ENCODE data around the gene MEA1. TPM values are rescaled to one million over a fixed set of nuclear protein-coding genes. Genes with fewer than 3 reads are reported as not detected.
A peak's percentile ranks its signal among the peaks of the same experiment; 100 is the strongest.
"Not testable (repeated sequence)": the region's sequence is repeated elsewhere in the genome, so short reads cannot be mapped to it uniquely, and the experiment has no call there.

The MEA1 gene
- polyA plus RNA-seq, 3 donors: 82.2 to 103 (median 85.9) TPM

GRCh38 chr6:43019152-43019551, 5.4 kb upstream of the MEA1 start:
- DNase-seq: no peak

- DNase-seq: no peak
Measured at GRCh38 chr6:43016943-43017334, 3.2 kb upstream of the MEA1 start.

GRCh38 chr6:43016176-43016942, 2.6 kb upstream of the MEA1 start:
- DNase-seq: no peak

- peak; percentile 3 for DNase-seq
Measured at GRCh38 chr6:43014434-43014909, 726 bp upstream of the MEA1 start.

- peak; percentile 11 for DNase-seq
Measured at GRCh38 chr6:43013097-43013842, 476 bp downstream of the MEA1 start.

- DNase-seq: no peak
Measured at GRCh38 chr6:43012364-43012763, 1.4 kb downstream of the MEA1 start.

GRCh38 chr6:43011207-43011606, 2.5 kb downstream of the MEA1 start:
- no peak for DNase-seq

- peak; percentile 16 for DNase-seq
Measured at GRCh38 chr6:43009124-43009523, 4.6 kb downstream of the MEA1 start.

GRCh38 chr6:43007126-43007525, 6.6 kb downstream of the MEA1 start:
- DNase-seq: no peak

GRCh38 chr6:43006251-43006650, 7.5 kb downstream of the MEA1 start:
- DNase-seq: no peak

- no peak for DNase-seq
Measured at GRCh38 chr6:43005844-43006243, 7.9 kb downstream of the MEA1 start.

- no peak for DNase-seq
Measured at GRCh38 chr6:43001843-43002242, 11.9 kb downstream of the MEA1 start.

- DNase-seq: not testable (repeated sequence)
Measured at GRCh38 chr6:42998205-42998604, 15.5 kb downstream of the MEA1 start.

- DNase-seq: no peak
Measured at GRCh38 chr6:42996513-42996912, 17.2 kb downstream of the MEA1 start.

- DNase-seq: no peak
Measured at GRCh38 chr6:42993445-42993844, 20.3 kb downstream of the MEA1 start.

GRCh38 chr6:42989923-42990322, 23.8 kb downstream of the MEA1 start:
- no peak for DNase-seq

- no peak for DNase-seq
Measured at GRCh38 chr6:42988486-42989020, 25.2 kb downstream of the MEA1 start.

GRCh38 chr6:42987533-42988451, 26.0 kb downstream of the MEA1 start:
- DNase-seq: no peak

- no peak for DNase-seq
Measured at GRCh38 chr6:42984924-42985475, 28.7 kb downstream of the MEA1 start.

GRCh38 chr6:42984001-42984923, 29.5 kb downstream of the MEA1 start, which contains the start of gene PPP2R5D:
PPP2R5D (plus strand) TSS chr6:42984570; CDS start chr6:42984678, 108 bp downstream.
- DNase-seq: peak; percentile 99

Measured in renal pelvis (tissue), 4 donors.